Iris pigment epithelial cell (primary cell): Measurements from ENCODE around the gene TRMT1.
"Not testable (repeated sequence)": the region's sequence is repeated elsewhere in the genome, so short reads cannot be mapped to it uniquely, and the experiment has no call there.

Experiments
- DNase-seq: peaks from one replicate; pipeline ENCODE4 v3.0.0-alpha.2; 2011; ENCODE audit warnings: low read depth

The TRMT1 gene

DNA sequence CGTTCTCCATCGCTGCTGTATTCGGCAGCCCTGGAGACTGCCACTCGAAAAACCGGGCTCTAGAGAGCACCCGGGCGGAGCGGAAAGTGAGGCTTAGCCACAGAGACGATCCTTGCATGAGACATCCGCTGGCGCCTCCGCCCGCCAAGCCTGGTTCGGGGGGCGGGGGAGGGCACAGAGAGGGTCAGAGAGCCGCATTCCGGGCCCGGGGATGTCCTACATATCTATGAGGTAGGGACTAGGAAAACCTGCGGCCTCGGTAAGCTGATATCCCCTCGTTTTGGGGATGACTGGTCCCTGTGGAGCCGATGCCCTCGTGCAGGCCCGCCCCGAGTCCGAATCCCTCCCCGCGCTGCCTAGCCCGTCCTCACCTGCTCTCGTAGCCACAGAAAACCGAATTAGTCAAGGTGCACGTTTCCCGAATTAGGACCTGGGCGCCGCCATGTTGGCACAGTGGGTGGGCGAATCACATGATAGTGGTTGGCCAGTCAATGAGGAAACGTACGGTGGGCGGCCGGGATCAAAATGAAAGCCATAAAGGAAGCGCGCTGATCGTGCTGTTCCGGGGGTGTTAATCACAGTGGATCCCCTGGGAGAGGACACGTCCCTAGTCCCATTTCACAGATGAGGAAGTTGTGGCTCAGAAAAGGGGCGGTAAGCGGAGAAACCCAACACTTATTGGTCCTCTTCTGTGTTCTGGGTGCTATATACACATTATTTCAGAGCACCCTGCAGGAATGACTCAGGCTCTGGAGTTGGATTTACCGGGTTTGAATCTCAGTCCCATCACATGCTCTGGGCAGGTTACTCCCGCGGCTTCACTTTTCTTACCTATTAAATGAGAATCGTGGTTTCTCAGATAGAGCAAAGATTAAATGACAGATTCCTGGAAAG, at the start of gene TRMT1:
TRMT1 (minus strand) TSS at position 459 of the 894 bp plus-strand sequence; CDS start at position 118, 341 bp downstream.
- DNase-seq: peak; percentile 95

DNA sequence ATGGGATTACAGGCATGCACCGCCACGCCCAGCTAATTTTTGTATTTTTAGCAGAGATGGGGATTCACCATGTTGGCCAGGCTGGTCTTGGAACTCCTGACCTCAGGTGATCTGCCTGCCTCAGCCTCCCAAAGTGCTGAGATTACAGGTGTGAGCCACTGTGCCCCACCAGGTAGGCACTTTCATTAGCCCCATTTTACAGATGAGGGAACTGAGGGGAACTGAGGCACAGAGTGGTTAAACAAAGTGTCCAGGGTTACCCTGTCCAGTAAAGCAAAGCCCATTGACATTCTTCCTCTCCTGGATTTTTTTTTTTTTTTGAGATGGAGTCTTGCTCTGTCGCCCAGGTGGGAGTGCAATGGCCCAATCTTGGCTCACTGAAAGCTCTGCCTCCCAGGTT, 49.6 kb upstream of the TRMT1 start:
- DNase-seq: not testable (repeated sequence)

DNA sequence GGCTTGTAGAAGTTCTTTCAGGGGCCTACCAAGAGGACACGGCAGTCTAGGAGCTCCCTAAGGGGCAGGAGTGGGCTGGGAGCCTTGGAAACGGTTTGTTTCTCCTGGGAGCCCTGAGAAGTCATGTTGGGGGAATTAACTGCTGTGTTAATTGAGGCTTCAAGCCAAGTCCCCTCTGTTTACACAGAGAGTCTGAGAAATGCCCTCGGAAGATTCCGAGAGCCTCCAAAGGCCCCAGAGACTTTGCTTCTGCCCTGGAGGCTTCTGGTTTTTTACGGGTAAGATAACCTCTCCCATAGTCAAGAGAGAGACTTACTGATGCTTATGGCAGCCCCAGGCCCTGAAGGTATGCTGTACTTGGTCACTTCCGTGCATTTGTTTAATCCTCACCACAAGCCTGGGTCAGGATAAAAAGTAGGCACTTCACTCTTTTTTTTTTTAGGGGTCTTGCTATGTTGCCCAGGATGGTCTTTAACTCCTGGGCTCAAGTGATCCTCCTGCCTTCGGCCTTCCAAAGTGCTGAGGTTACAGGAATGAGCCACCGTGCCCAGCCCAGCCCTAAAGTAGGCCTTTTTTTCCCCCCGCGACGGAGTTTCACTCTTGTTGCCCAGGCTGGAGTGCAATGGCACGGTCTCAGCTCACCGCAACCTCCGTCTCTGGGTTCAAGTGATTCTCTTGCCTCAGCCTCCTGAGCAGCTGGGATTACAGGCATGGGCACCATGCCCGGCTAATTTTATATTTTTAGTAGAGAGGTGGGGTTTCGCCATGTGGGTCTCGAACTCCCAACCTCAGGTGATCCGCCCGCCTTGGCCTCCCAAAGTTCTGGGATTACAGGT, 48.8 kb upstream of the TRMT1 start:
- no peak for DNase-seq

DNA sequence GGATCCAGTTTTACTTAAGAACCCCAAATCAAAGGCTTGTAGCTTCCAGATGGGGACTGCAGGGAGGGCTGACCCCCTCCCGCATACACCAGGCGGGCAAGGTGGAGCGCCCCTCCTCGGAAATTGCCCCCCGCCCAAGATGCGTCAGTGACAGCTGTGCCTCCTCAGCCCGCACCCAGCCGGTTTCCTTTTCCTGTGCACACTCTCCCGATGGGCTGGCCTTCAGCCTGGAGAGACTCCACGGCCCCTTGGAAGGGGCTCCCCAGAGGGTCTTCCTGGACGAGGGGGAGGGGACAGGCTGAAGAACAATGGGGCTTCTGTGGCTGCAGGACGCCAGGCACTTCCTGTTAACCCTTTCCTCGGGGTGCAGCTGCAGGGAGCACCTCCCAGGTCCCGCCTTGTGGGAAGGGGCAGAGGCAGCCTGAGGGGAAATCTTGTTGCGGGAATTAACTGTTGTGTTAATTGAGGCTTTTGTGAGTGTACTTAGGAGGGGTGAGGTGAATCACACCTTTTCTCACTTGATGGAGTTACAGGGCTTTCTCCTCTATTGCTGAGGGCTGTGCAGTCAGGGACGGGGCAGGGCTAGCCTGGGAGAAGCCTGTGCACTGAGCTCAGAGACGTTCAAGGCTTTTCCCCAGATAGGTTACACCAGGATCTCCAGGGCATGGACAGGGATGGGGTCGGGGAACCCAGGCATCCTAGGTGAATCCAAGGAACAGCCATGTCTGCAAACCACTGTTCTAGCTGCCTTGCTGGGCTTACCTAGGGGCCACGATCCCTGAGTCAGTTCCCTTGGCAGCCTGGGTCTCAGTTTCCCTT, 48.0 kb upstream of the TRMT1 start:
- DNase-seq: peak; percentile 18

DNA sequence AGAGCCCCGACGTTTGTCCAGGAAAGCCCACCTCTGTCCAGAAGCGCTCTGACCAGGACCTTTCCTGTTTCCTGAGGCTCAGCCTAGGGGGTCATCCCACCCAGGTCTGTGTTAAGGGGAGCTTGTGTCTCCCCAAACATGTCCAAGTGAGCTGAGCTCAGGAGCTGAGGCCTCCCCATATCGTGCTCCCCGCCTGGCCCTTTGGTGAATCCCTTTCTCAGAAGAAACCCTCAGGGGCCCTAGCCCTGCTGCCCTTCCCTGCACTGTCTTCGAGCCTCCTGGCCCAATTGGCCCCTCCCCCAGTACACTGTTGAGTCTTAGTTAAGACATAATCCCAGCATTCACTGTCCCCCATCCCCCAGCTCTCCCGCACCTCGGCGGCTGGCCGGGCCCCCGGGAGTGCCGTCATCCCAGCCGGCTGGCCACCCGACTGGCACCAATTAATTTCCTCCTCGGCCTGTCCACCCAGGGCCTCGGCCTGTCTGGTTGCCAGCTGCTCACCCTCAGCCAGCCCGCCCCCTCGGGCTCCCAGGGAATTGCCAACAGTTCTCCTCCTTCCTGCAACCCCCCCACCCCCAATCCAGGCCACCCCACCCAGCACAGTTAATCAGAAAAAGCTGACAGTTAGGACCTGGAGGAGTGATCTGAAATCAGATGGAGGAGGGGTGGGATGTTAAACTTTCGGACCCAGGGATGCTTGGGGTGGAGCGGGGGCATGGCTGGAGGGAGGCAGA, 47.2 kb upstream of the TRMT1 start:
- peak; percentile 74 for DNase-seq

DNA sequence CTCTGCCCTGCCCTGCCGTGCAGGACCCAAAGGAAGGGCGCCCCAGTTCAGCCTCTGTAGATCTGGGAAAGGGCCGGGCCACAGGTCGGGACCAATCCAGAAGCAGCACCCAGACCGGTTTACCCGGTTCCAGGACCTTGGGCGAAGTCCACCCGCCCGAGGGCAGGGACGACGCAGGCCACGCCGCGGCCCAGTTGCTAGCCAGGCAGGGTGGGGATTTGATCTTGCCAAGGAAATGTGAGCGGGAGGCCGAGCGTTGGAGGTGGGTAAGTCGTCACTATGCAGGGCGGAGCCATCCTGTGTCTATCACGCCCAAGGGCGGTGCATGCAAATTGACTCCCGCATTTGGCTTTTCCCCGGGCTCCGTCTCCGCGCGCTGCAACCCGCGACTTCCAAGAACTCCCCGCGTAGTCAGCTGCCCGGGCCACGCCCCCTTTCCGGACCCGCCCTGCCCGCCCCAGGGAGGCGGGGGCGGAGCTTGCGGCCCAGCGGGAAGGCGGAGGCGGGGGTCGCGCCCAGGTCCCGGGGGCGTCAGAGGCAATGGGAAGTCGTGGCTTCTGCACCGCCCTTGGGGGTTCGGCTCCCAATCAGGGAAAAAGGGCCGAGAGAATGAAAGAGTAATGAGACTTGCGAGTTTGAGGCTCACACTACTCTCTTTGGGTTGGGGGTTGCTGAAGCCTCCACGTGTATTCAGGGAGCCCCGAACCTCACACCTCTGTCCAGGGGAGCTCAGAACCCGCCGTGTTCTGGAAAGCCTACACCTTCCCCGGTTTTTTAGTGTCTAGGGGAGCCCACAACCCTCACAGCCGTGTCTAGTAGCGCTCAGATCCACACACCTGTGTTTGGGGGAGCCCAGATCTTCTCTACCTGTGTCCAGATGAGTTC, 46.4 kb upstream of the TRMT1 start:
- peak; percentile 99 for DNase-seq

DNA sequence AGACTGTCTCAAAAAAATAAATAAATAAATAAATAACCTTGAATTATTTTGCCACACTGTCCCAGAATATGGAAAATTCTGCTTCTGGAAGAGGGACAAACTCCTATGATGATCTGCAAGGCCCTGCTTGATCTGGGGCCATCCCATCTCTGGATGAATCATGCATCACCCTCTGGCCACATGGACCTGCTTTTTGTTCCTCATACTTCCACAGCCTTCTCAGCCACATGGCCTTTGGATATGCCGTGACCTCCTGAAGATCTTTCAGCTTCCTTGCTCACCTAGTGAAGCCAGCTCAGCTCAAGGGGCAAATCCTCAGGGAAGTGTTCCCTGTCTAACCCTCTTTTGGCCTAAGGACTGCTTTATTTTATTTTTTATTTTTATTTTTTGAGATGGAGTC, 44.0 kb upstream of the TRMT1 start:
- peak; percentile 55 for DNase-seq

DNA sequence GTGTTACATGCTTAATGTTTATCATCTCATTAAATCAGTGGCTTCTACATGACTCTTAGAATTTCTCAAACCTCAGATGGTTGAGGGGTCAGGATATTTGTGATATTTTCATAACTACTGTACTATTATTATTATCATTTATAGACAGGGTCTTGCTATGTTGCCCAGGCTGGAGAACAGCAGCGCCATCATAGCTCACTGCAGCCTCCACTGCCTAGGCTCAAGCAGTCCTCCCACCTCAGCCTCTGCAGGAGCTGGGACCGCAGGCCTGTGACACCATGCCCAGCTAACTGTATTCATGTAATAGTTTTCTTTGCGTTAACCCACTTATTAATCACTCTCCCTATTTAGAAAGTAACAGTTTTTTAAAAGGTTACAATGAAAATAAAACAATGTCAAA, 43.2 kb upstream of the TRMT1 start:
- DNase-seq: no peak

DNA sequence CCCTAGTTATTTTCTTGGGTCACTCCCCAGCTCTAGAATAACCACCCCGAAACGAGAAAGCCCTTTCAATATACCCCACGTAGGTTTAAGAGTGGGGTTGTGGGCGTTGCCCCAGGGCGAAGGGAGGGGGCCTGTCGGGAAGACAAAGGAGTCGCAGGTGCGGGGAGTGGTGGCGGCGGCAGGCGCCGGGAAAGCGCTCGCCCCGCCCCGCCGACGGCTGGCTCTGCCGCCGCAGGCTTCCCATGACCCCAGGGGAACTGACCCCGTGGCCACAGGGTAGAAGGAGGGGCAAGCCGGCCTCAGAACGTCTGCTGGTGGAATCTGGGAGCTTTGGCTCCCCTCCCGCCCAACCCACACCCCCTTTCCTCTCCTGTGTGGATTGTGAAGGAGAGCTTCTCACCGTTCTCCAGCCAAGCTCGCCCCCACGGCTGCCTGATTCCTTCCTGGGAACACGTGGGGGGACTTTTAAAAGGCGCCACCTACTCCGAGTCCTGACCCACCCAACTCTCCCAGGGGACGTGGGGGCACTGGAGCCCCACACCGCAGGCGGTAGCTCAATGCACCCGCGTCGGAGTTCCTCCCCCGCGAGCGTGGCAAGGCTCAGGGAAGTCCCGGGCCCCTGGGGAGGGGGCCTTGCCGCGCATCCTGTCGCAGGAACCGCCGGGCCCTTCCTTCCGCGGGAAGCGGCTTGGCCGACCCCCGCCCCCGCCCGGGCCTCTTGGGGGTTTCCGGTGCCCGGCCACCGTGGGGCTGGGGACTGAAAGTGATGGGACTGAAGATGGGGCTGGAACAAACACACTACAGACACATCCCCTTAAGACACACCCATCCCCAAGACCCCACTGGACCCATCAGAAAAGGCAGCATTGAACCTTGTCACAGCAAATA, 39.2 kb upstream of the TRMT1 start:
- DNase-seq: peak; percentile 79

DNA sequence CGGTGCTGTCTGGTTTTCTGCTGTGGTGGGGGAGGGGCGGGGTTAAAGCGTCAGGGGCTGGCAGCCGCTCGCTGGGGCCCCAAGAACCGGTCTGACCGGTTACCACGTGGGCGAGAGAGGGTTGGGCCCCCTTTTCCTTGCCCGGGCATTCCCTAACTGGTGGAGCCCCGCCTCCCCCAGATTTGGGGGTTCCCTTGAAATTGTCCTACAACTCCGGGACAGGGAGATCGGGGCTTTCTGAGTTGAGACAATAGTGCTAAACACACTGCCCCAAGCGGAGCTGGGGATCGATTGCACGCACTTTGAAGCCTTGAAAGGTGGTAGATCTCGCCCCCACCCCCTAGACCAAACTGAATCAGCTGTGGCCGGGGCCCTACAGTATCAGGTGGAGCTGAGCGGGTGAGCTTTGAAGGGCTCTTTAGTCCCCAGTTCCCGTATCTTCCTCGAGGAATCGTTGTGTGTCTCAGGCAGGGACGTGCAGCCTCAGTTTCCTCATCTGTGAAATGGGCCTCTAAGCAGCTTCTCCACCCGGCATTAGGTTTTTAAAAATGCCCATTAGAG, 38.5 kb upstream of the TRMT1 start:
- DNase-seq: peak; percentile 67

DNA sequence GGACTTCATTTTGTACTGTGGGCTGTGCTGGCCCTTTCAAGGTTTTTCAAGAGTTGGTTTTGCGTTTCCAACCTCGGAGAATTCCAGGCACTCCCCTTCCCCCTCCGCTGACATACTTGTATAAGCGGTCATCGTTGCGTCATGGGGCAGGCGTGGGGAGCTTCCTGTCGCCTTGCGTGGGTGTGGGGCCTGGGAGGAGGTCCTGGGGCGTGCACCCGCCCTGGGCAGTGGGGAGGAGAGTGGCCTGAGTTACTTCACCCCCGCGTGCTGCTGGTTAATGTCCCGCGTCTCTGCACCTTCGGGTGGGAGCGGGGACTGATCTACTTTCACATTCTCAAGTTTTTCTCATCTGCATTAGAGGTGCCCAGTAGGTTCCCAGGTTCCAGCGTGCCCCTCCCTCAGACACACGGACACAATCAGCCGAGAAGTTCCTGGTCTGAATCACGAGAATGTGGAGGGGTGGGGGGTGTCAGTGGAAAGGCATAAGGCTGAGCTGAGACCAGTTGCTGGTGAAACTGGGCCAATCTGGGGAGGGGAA, 37.8 kb upstream of the TRMT1 start:
- DNase-seq: peak; percentile 97

DNA sequence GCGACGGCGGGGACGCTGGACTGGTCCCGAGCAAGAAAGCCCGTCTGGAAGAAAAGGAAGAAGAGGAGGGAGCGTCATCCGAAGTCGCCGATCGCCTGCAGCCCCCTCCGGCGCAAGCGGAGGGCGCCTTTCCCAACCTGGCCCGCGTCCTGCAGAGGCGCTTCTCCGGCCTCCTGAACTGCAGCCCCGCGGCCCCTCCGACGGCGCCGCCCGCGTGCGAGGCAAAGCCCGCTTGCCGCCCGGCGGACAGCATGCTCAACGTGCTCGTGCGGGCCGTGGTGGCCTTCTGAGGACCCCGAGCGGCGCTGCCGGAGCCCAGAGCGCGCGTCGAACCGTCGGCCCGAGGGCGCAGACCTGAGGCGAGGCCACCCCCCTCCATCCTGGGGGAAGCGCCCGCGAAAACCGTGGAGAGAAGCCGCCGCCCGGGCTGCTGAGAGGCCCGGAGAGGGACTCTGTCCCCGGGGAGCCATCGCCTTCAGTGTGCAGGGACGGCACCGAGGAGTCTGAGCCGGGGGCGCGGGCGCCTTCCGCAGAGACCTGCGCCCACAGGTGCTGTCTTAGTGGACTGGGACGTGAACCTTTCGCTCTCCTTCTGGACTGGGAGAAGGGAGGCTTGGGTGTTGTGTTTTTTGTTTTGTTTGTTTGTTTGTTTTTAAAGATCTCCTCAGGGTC, 37.2 kb upstream of the TRMT1 start:
- DNase-seq: peak; percentile 65

DNA sequence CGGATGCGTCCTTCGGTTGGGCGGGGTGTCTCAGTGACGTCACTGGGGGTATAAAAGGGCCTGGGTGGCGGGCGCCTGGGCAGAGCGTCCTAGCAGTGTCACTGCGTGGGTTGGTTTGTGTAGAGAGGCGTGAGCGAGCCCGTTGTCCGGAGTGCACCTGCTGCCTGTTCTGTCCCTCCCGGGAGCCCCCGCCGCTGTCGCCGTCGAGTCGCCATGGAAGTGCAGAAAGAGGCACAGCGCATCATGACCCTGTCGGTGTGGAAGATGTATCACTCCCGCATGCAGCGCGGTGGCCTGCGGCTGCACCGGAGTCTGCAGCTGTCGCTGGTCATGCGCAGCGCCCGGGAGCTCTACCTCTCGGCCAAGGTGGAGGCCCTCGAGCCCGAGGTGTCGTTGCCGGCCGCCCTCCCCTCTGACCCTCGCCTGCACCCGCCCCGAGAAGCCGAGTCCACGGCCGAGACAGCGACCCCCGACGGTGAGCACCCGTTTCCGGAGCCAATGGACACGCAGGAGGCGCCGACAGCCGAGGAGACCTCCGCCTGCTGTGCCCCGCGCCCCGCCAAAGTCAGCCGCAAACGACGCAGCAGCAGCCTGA, 36.5 kb upstream of the TRMT1 start:
- DNase-seq: peak; percentile 90

DNA sequence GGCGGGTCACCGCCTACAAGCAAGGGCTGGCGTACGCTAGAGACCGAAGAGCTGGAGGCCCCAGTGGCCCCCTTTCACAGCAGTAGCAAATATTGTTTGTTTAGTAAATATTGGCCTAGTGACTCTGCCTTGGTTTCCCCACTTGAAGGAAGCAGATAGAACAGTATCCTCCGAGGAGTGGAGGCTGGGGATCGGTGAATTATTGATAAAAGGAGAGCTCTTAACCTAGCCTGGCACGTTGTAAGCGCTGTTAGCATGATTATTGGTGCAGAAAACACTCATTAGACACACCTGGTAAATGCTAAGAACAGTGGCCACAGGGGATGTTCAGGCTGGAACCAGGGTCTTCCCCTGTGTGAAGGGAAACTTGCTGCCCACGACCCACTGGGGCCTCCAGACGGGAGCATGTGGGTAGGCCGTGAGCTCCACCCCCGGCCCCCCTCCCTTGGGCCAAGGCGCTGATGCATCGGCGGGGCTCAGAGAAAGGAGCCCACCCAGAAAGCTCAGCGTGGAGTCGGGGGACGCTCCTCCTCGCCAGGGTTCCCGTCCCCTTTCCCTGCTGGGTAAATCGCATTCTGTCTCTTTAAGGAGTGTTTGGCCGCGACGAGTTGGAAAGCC, 35.9 kb upstream of the TRMT1 start:
- DNase-seq: no peak

DNA sequence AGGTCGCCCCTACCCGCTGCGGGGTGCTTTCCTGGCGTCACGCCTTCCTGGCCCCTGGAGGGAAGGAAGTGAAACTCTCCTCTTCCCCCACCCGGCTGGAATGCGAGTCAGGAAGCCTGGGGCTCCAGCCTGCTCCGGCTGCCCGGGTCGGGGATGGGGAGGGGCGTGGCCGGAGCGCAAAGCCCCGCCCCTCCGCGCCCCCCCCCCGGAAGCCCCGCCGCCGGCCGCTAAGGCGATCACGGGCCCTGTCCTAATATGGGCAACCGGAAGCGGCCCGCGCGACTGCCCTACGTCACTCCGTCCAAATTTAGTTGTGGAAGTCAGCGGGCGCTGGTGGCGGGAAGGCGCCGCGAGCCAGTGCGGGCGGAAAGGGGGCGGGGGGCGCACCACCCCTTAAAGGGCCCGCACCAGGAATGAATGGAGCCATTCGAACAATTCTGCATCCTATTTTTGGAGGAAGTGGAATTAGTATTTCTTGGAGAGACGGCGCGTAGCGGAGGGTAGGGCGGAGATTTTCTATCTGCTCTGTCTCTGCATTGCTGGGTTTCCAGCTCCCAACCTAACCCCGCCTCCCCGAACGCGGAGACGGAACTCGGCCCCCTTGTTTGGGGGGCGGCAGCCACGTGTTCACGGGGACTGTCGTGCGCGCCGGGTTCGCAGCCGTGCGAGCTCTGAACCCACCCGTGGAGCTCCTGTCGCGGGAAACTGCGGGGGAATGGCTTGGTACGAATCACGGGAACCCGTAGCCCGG, 35.2 kb upstream of the TRMT1 start:
- peak; percentile 96 for DNase-seq

DNA sequence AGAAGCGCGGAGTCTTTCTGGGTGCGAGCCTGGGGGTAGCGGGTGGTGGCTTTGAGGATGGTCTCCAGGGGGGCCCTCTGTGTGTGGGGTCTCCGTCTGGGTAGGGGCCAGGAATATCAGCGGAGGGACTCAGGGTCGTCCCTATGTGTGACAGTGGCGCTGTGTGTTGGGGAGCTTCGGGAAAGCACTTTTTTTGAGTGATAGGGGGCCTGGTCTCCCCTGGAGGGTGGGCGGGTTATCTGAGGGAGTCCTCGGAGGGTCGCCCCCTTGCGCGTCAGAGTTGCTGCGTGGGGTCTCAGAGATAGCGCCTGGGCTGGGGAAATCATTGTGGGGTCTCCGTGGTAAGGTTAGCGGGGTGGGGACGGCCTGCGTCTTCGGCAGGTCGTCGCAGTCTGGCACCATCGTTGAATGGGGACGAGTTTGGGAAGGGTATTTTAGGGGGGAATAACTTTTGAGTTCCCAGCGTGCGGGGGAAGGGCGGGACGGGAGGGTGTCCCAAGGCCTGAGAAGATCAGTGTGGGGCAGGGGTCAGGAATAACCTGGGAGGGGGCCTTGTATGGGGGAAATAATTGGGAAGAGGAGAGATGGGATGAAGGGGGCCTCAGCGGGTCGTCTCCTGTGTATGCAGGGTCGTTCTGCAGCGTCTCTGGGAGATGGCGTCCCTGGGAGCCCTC, 34.5 kb upstream of the TRMT1 start:
- DNase-seq: no peak
